GM23338 (cell line): ENCODE data around the gene GPR152.

Source experiments
- CTCF ChIP-seq, 2 experiments: fragments of 200-600 bp in 1 of 2; sonication (generic) in 1 of 2; conservative IDR thresholded peaks; 2 replicates each; pipeline versions ENCODE4 v1.5.1 to v1.6.1; 2016 to 2017; ENCODE audit warnings: antibody characterized with exemption in 2 of 2, low read depth in 2 of 2, mild to moderate bottlenecking in 2 of 2, moderate library complexity in 1 of 2
- EZH2 ChIP-seq: fragments of 200-600 bp; sonication (generic); IDR thresholded peaks from one replicate; pipeline ENCODE4 v1.8.0; 2017; ENCODE audit warnings: antibody characterized with exemption, mild to moderate bottlenecking, low read depth; ENCODE audit not compliant: unreplicated experiment
- EZH2phosphoT487 ChIP-seq: fragments of 200-600 bp; sonication (generic); IDR thresholded peaks from one replicate; pipeline ENCODE4 v1.8.1; 2018; ENCODE audit warnings: antibody characterized with exemption; ENCODE audit not compliant: unreplicated experiment
- POLR2AphosphoS5 ChIP-seq: IDR thresholded peaks from 2 replicates; pipeline ENCODE4 v1.6.1; 2016; ENCODE audit warnings: antibody characterized with exemption, low read depth
- REST ChIP-seq: IDR thresholded peaks from one replicate; pipeline ENCODE4 v1.6.1; 2018; ENCODE audit warnings: antibody characterized with exemption; ENCODE audit not compliant: unreplicated experiment

- TF ChIP-seq CTCF (conservative IDR thresholded peaks at IDR 0.05; ENCODE audit: low read depth in 2 of 2) (no peak), POLR2AphosphoS5 (0 out of 2 replicates have a peak, but pooled peaks have one; percentile 4), EZH2phosphoT487 (no peak), REST (no peak), EZH2 (no peak)
Observed at GRCh38 chr11:67442504-67443404, 9.8 kb downstream of the GPR152 start.
